ENCODE results near the gene IPO4. TPM values are rescaled to one million over a fixed set of nuclear protein-coding genes. Genes with fewer than 3 reads are reported as not detected.
A peak's percentile ranks its signal among the peaks of the same experiment; 100 is the strongest.

Gene IPO4
- total RNA-seq, 1 experiment from 2014 or later = 157 TPM

DNA sequence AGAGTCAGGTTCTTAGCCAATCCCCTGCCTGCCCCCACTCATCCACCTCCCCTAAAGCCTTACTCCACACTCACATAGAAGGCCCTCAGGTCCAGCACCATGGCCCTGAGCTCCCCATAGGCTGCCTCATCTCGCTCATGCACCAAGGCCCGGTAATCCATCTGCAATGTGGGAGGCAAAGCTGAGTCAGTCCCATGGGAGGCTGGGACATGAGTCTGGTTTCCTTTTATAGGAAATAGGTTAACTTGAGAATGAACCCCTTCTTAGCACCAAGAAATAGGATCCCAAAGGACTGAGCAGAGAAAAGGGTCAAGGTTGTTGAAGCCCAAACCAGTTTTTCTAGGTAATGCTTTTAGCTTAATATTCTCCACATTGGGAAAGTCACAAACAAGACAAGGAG, 45.1 kb downstream of the IPO4 start:
- Histone ChIP-seq H3K4me3 (ENCODE audit: low read depth, low read length, poor library complexity, severe bottlenecking) (no peak overlapping the region), H3K36me3 (ENCODE audit: insufficient read depth, low read length, poor library complexity, severe bottlenecking) (peaks cover 27% of the 10 kb centered on the region), H3K27ac (ENCODE audit: low read depth, low read length, poor library complexity, severe bottlenecking) (no peak overlapping the region), H3K27me3 (replicated peaks; ENCODE audit: insufficient read depth, low read depth, low read length, poor library complexity) (no peaks in the 10 kb centered on the region), H3K4me1 (ENCODE audit: insufficient read depth, low read length, poor library complexity, severe bottlenecking) (peaks cover 18% of the 10 kb centered on the region), H3K9me3 (ENCODE audit: low read depth, low read length, poor library complexity, severe bottlenecking) (no peaks in the 10 kb centered on the region)
- TF ChIP-seq, protein P1, sequence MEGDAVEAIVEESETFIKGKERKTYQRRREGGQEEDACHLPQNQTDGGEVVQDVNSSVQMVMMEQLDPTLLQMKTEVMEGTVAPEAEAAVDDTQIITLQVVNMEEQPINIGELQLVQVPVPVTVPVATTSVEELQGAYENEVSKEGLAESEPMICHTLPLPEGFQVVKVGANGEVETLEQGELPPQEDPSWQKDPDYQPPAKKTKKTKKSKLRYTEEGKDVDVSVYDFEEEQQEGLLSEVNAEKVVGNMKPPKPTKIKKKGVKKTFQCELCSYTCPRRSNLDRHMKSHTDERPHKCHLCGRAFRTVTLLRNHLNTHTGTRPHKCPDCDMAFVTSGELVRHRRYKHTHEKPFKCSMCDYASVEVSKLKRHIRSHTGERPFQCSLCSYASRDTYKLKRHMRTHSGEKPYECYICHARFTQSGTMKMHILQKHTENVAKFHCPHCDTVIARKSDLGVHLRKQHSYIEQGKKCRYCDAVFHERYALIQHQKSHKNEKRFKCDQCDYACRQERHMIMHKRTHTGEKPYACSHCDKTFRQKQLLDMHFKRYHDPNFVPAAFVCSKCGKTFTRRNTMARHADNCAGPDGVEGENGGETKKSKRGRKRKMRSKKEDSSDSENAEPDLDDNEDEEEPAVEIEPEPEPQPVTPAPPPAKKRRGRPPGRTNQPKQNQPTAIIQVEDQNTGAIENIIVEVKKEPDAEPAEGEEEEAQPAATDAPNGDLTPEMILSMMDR (conservative IDR thresholded peaks at IDR 0.05; ENCODE audit: low read depth, low read length) = no peak
- TF ChIP-seq EZH2 (IDR thresholded peaks at IDR 0.05; ENCODE audit: borderline replicate concordance, low read depth, low read length, poor library complexity, severe bottlenecking) = no peak
- DNase-seq (ENCODE audit: low spot score) = no peak
- ChIA-PET POLR2A (ENCODE audit: low non-redundant PET) (no interaction called here), CTCF (no interaction called here)
- intact Hi-C loops (cut with micrococcal nuclease; ENCODE audit: unreplicated experiment) = no loop called here
- BruUV-seq (replicated peaks) = no TSS peak

DNA sequence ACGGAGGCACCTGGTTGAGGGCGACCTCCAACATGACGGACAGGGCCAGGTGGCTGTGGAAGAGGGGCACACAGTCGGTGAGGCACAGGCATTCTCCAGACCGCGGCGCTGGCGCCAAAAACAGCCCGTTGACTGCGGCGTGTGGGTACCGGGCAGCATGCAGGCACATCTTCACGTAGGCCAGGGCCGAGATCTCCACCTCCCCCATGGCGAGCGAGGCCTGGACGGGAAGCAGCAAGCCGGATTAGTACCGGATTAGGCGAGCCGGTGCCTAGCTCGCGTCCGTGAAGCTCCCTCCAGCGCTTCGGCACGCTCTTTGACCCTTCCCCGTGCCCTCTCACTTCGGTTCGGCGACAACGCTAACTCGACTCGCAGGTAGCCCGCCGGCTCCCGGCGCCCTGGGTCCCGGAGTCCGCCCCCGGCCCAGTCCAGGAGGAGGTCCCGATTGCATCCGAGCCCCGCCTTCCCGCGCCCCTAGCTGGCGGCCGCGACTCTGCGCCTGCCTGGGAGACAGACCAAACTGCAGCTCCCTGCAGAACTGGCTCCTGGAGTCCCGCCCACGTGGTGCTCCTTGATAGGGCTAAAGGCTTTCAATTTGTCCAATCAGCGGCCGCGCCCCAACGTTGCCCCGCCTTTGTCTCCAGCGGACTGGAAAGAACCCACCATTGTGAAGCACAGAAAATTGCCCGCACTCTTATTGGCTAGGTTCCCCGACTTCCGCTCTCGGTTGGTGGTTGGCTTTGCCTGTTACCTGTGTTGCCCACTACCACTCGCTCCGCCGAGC, 47.3 kb downstream of the IPO4 start, which contains the start of gene EMC9:
Gene EMC9, minus strand, starts transcription at position 495 of the 784 bp plus-strand sequence. Its CDS starts 287 bp downstream, at position 208.
- H3K4me1 ChIP-seq (ENCODE audit: insufficient read depth, low read length, poor library complexity, severe bottlenecking) = peaks cover 20% of the 10 kb centered on the region
- TF ChIP-seq EZH2 (IDR thresholded peaks at IDR 0.05; ENCODE audit: borderline replicate concordance, low read depth, low read length, poor library complexity, severe bottlenecking) = no peak
- TF ChIP-seq, protein P1 (conservative IDR thresholded peaks at IDR 0.05; ENCODE audit: low read depth, low read length) = peak; percentile 42; the same call in 1 of the 2 replicates
- H3K4me3 ChIP-seq (ENCODE audit: low read depth, low read length, poor library complexity, severe bottlenecking) = peak within 1 kb of the TSS; percentile 74
- H3K9me3 ChIP-seq (ENCODE audit: low read depth, low read length, poor library complexity, severe bottlenecking) = no peaks in the 10 kb centered on the region
- H3K36me3 ChIP-seq (ENCODE audit: insufficient read depth, low read length, poor library complexity, severe bottlenecking) = peaks cover 41% of the 10 kb centered on the region
- CTCF ChIA-PET = no interaction called here
- no peaks in the 10 kb centered on the region for H3K27me3 ChIP-seq (replicated peaks; ENCODE audit: insufficient read depth, low read depth, low read length, poor library complexity)
- peak within 1 kb of the TSS; percentile 80 for H3K27ac ChIP-seq (ENCODE audit: low read depth, low read length, poor library complexity, severe bottlenecking)
- BruUV-seq (replicated peaks) = TSS peak; percentile 32
- peak; percentile 100 for DNase-seq (ENCODE audit: low spot score)
- intact Hi-C loops (cut with micrococcal nuclease; ENCODE audit: unreplicated experiment) = loop anchor here (2.0 kb wide), 1 partner anchor 26 kb away; the partner anchor contains the start of genes DCAF11 and NRL
- POLR2A ChIA-PET (ENCODE audit: low non-redundant PET) = interaction anchor here (0.6 to 1.1 kb wide), 4 partner anchors 26 to 54 kb away, joined by 3 to 8 read pairs (median 4); partner anchors contain the start of gene TM9SF1

DNA sequence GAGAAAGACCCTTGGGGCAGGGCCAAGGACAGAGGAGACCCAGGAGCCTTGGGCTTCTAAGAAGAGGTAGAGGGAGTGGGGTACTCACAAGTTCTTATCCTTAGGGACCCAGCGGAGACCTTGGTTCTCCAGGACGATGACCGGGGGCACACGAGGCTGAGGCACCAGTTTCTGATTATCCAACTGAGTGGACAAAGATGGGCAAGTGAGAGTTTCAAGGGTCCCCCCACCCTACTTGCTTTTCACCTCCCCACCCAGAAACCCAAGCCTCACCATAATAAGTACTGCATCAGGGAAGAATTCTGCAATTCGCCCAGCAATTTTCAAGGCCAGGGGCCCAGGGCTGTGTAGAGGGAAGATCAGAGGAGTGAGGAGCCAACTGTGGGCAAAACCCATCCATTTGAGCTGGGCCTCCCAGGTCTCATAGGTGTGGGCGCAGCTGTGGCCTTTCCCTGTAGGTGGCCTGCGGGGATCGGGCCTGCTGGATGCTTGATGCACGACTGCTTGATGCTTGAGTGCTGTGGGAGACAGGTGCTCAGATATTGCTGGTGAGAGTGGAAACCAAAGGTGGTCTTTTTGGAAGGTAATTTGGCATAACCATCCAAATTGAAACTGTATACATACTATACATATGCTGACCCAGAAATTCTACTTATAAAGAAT, 49.2 kb downstream of the IPO4 start:
- DNase-seq (ENCODE audit: low spot score) = no peak
- intact Hi-C loops (cut with micrococcal nuclease; ENCODE audit: unreplicated experiment) = no loop called here
- Histone ChIP-seq H3K9me3 (ENCODE audit: low read depth, low read length, poor library complexity, severe bottlenecking) (no peaks in the 10 kb centered on the region), H3K27ac (ENCODE audit: low read depth, low read length, poor library complexity, severe bottlenecking) (no peak overlapping the region), H3K4me3 (ENCODE audit: low read depth, low read length, poor library complexity, severe bottlenecking) (peak overlapping the region; percentile 74), H3K27me3 (replicated peaks; ENCODE audit: insufficient read depth, low read depth, low read length, poor library complexity) (no peaks in the 10 kb centered on the region), H3K4me1 (ENCODE audit: insufficient read depth, low read length, poor library complexity, severe bottlenecking) (peaks cover 13% of the 10 kb centered on the region), H3K36me3 (ENCODE audit: insufficient read depth, low read length, poor library complexity, severe bottlenecking) (peaks cover 35% of the 10 kb centered on the region)
- no TSS peak for BruUV-seq (replicated peaks)
- no peak for TF ChIP-seq EZH2 (IDR thresholded peaks at IDR 0.05; ENCODE audit: borderline replicate concordance, low read depth, low read length, poor library complexity, severe bottlenecking)
- TF ChIP-seq, protein P1 (conservative IDR thresholded peaks at IDR 0.05; ENCODE audit: low read depth, low read length) = no peak
- ChIA-PET POLR2A (ENCODE audit: low non-redundant PET) (no interaction called here), CTCF (no interaction called here)
